Measurements from ENCODE around the gene SLC12A7.
"Not testable (repeated sequence)": the region's sequence is repeated elsewhere in the genome, so short reads cannot be mapped to it uniquely, and the experiment has no call there.

Gene SLC12A7

GRCh38 chr5:1030801-1031271 lies 81.0 kb downstream of the SLC12A7 start:
- no peak overlapping the region for H3K27ac ChIP-seq (ENCODE audit: low read depth in 2 of 2, low read length in 2 of 2)
- H3K36me3 ChIP-seq (ENCODE audit: control insufficient read depth in 2 of 2, insufficient read depth in 2 of 2, low read length in 2 of 2) = no peaks in the 10 kb centered on the region
- no peak overlapping the region for H3K9ac ChIP-seq (ENCODE audit: low read depth in 1 of 2, low read length in 2 of 2)
- no peaks in the 10 kb centered on the region for H3K27me3 ChIP-seq (ENCODE audit: control insufficient read depth in 2 of 2, insufficient read depth in 2 of 2, low read length in 2 of 2)
- no peaks in the 10 kb centered on the region for H3K9me3 ChIP-seq (ENCODE audit: control insufficient read depth in 2 of 2, low read length in 2 of 2)
- no peak overlapping the region for H3K4me3 ChIP-seq (ENCODE audit: low read length in 2 of 2)
- no peaks in the 10 kb centered on the region for H3K4me1 ChIP-seq (ENCODE audit: control insufficient read depth in 2 of 2, insufficient read depth in 2 of 2, low read length in 2 of 2)

- Histone ChIP-seq H3K36me3 (ENCODE audit: control insufficient read depth in 2 of 2, insufficient read depth in 2 of 2, low read length in 2 of 2) (no peaks in the 10 kb centered on the region), H3K27ac (ENCODE audit: low read depth in 2 of 2, low read length in 2 of 2) (no peak overlapping the region), H3K27me3 (ENCODE audit: control insufficient read depth in 2 of 2, insufficient read depth in 2 of 2, low read length in 2 of 2) (no peaks in the 10 kb centered on the region), H3K4me3 (ENCODE audit: low read length in 2 of 2) (no peak overlapping the region), H3K4me1 (ENCODE audit: control insufficient read depth in 2 of 2, insufficient read depth in 2 of 2, low read length in 2 of 2) (no peaks in the 10 kb centered on the region), H3K9me3 (ENCODE audit: control insufficient read depth in 2 of 2, low read length in 2 of 2) (no peaks in the 10 kb centered on the region), H3K9ac (ENCODE audit: low read depth in 1 of 2, low read length in 2 of 2) (no peak overlapping the region)
These were observed 81.8 kb downstream of the SLC12A7 start for GRCh38 chr5:1029945-1030625.

DNA sequence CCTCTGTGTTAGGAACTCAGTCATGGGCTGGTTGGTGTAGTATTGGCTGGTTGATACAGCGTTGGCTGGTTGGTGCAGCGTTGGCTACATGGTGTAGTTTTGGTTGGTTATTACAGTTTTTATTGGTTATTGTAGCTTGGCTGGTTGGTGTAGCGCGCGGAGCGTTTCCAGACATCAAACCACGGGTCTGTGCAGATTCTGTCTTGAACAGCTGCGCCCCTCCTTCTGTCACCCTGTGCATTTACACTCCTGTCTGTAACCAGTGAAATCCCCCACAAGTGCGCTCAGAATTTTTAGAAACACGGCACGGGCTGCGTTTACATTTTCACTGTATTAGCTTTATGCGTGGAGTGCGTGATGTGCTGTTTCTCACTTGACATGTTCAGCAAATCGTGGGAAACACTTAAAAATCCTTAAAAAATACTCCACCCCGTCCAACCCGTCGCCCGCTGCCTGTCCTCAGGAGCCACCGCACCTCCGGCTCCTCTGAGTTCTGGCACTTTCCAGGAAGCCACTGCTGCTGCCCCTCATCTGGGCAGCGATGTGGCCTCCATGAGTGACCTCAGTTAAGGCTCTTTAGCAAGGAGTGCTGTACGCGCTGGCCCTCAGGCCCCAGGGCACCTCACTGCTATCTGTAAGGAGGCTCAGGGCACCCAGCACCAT lies 82.5 kb downstream of the SLC12A7 start:
- H3K36me3 ChIP-seq (ENCODE audit: control insufficient read depth in 2 of 2, insufficient read depth in 2 of 2, low read length in 2 of 2) = no peaks in the 10 kb centered on the region
- H3K9ac ChIP-seq (ENCODE audit: low read depth in 1 of 2, low read length in 2 of 2) = no peak overlapping the region
- no peak overlapping the region for H3K4me3 ChIP-seq (ENCODE audit: low read length in 2 of 2)
- no peaks in the 10 kb centered on the region for H3K9me3 ChIP-seq (ENCODE audit: control insufficient read depth in 2 of 2, low read length in 2 of 2)
- H3K27me3 ChIP-seq (ENCODE audit: control insufficient read depth in 2 of 2, insufficient read depth in 2 of 2, low read length in 2 of 2) = no peaks in the 10 kb centered on the region
- H3K27ac ChIP-seq (ENCODE audit: low read depth in 2 of 2, low read length in 2 of 2) = no peak overlapping the region
- no peaks in the 10 kb centered on the region for H3K4me1 ChIP-seq (ENCODE audit: control insufficient read depth in 2 of 2, insufficient read depth in 2 of 2, low read length in 2 of 2)

- no peak overlapping the region for H3K9ac ChIP-seq (ENCODE audit: low read depth in 1 of 2, low read length in 2 of 2)
- H3K27me3 ChIP-seq (ENCODE audit: control insufficient read depth in 2 of 2, insufficient read depth in 2 of 2, low read length in 2 of 2) = no peaks in the 10 kb centered on the region
These were observed 83.2 kb downstream of the SLC12A7 start for GRCh38 chr5:1028481-1029281.

GRCh38 chr5:1027631-1028441 lies 84.0 kb downstream of the SLC12A7 start:
- Histone ChIP-seq H3K4me3 (ENCODE audit: low read length in 2 of 2) (no peak overlapping the region), H3K36me3 (ENCODE audit: control insufficient read depth in 2 of 2, insufficient read depth in 2 of 2, low read length in 2 of 2) (no peaks in the 10 kb centered on the region), H3K4me1 (ENCODE audit: control insufficient read depth in 2 of 2, insufficient read depth in 2 of 2, low read length in 2 of 2) (no peaks in the 10 kb centered on the region), H3K9me3 (ENCODE audit: control insufficient read depth in 2 of 2, low read length in 2 of 2) (no peaks in the 10 kb centered on the region), H3K9ac (ENCODE audit: low read depth in 1 of 2, low read length in 2 of 2) (no peak overlapping the region), H3K27me3 (ENCODE audit: control insufficient read depth in 2 of 2, insufficient read depth in 2 of 2, low read length in 2 of 2) (no peaks in the 10 kb centered on the region), H3K27ac (ENCODE audit: low read depth in 2 of 2, low read length in 2 of 2) (no peak overlapping the region)

More at GRCh38 chr5:1028481-1029281, 83.2 kb downstream of the SLC12A7 start:
- Histone ChIP-seq H3K4me3 (ENCODE audit: low read length in 2 of 2) (no peak overlapping the region), H3K36me3 (ENCODE audit: control insufficient read depth in 2 of 2, insufficient read depth in 2 of 2, low read length in 2 of 2) (no peaks in the 10 kb centered on the region), H3K9me3 (ENCODE audit: control insufficient read depth in 2 of 2, low read length in 2 of 2) (no peaks in the 10 kb centered on the region), H3K27ac (ENCODE audit: low read depth in 2 of 2, low read length in 2 of 2) (no peak overlapping the region), H3K4me1 (ENCODE audit: control insufficient read depth in 2 of 2, insufficient read depth in 2 of 2, low read length in 2 of 2) (no peaks in the 10 kb centered on the region)

GRCh38 chr5:1026700-1027621 lies 84.9 kb downstream of the SLC12A7 start:
- H3K27ac ChIP-seq (ENCODE audit: low read depth in 2 of 2, low read length in 2 of 2) = no peak overlapping the region
- no peaks in the 10 kb centered on the region for H3K27me3 ChIP-seq (ENCODE audit: control insufficient read depth in 2 of 2, insufficient read depth in 2 of 2, low read length in 2 of 2)
- H3K9me3 ChIP-seq (ENCODE audit: control insufficient read depth in 2 of 2, low read length in 2 of 2) = no peaks in the 10 kb centered on the region
- H3K4me3 ChIP-seq (ENCODE audit: low read length in 2 of 2) = no peak overlapping the region
- no peak overlapping the region for H3K9ac ChIP-seq (ENCODE audit: low read depth in 1 of 2, low read length in 2 of 2)
- no peaks in the 10 kb centered on the region for H3K36me3 ChIP-seq (ENCODE audit: control insufficient read depth in 2 of 2, insufficient read depth in 2 of 2, low read length in 2 of 2)
- H3K4me1 ChIP-seq (ENCODE audit: control insufficient read depth in 2 of 2, insufficient read depth in 2 of 2, low read length in 2 of 2) = no peaks in the 10 kb centered on the region

DNA sequence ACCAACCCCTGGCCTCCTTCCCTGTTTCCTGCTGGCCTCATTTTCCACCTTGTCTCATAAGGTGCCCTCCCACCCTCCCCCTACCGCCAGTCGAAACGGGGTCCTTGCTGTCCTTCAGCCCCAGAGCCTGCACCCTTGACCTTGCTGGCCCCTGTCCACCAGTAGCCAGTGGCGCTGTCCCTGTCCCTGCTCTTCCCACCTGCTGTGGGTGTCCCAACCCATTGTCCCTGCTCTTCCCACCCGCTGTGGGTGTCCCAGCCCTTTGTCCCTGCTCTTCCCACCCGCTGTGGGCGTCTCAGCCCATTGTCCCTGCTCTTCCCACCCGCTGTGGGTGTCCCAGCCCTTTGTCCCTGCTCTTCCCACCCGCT lies 89.9 kb downstream of the SLC12A7 start:
- not testable (repeated sequence) for H3K27ac ChIP-seq (ENCODE audit: low read depth in 2 of 2, low read length in 2 of 2); H3K9me3 ChIP-seq (ENCODE audit: control insufficient read depth in 2 of 2, low read length in 2 of 2); H3K4me1 ChIP-seq (ENCODE audit: control insufficient read depth in 2 of 2, insufficient read depth in 2 of 2, low read length in 2 of 2); H3K27me3 ChIP-seq (ENCODE audit: control insufficient read depth in 2 of 2, insufficient read depth in 2 of 2, low read length in 2 of 2); H3K9ac ChIP-seq (ENCODE audit: low read depth in 1 of 2, low read length in 2 of 2); H3K36me3 ChIP-seq (ENCODE audit: control insufficient read depth in 2 of 2, insufficient read depth in 2 of 2, low read length in 2 of 2); H3K4me3 ChIP-seq (ENCODE audit: low read length in 2 of 2)

DNA sequence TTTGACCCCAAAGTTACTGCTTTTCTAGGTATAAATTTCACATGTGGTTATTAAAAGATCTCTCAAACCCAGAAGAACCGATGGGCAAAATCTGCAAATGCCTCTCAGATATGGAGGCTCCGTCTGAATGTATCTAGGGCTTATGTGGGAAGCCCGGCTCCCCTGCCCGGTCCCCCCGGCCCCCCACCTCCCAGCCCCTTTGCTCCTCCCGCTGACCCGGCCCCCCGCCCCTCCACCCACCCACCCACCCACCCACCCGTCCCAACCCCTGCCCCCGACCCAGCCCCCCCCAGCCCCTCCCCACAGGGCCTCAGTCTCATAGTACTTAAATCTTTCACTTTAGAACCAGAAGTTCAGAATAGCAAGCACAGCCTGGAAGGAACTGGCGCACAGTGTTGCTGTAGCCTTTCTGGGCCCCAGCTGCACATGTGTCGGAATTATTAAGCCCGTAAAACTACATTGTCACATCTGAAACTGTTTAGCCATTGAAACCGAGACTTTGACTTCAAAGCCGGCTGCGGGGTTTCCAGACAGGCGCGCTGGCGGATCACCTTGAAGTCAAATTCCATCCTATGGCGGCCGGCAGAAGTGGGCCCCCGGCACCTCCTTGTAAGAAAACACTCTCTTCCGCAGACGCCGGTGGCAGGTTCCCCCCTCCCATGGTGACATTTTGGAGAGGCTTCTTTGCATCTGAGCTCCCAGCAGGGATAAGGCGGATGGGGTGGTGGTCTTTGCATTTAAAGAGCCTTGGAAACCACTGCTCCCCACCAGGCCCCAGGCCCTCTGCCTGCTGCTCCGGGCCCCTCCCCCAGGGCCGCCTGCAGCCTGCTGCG lies 90.5 kb downstream of the SLC12A7 start:
- Histone ChIP-seq H3K36me3 (ENCODE audit: control insufficient read depth in 2 of 2, insufficient read depth in 2 of 2, low read length in 2 of 2) (no peaks in the 10 kb centered on the region), H3K9me3 (ENCODE audit: control insufficient read depth in 2 of 2, low read length in 2 of 2) (no peaks in the 10 kb centered on the region), H3K4me1 (ENCODE audit: control insufficient read depth in 2 of 2, insufficient read depth in 2 of 2, low read length in 2 of 2) (no peaks in the 10 kb centered on the region), H3K27ac (ENCODE audit: low read depth in 2 of 2, low read length in 2 of 2) (no peak overlapping the region), H3K4me3 (ENCODE audit: low read length in 2 of 2) (no peak overlapping the region), H3K27me3 (ENCODE audit: control insufficient read depth in 2 of 2, insufficient read depth in 2 of 2, low read length in 2 of 2) (no peaks in the 10 kb centered on the region), H3K9ac (ENCODE audit: low read depth in 1 of 2, low read length in 2 of 2) (no peak overlapping the region)

All from mucosa of rectum (tissue), 2 donors.